H9 (cell line): Measurements from ENCODE around the gene CCDC154. TPM values are rescaled to one million over a fixed set of nuclear protein-coding genes. Genes with fewer than 3 reads are reported as not detected.

Experiments used
- DNase-seq: peaks from one replicate; pipeline ENCODE4 v3.0.0-alpha.2; 2017
- H2AFZ ChIP-seq: one replicate; pipeline ENCODE4 v1.6.1; 2013; ENCODE audit warnings: mild to moderate bottlenecking, low read length, control low read depth, moderate library complexity
- H2AK5ac ChIP-seq: 2 replicates; pipeline ENCODE4 v1.6.1; 2013; ENCODE audit warnings: low read length, control low read depth, mixed read lengths; ENCODE audit not compliant: insufficient read length
- H2BK120ac ChIP-seq: one replicate; pipeline ENCODE4 v1.6.1; 2013; ENCODE audit warnings: low read depth, mild to moderate bottlenecking, low read length, control low read depth, inconsistent platforms; ENCODE audit not compliant: poor library complexity, severe bottlenecking
- H2BK12ac ChIP-seq: 2 replicates; pipeline ENCODE4 v1.6.1; 2013; ENCODE audit warnings: low read length, control low read depth, mixed read lengths, low read depth; ENCODE audit not compliant: insufficient read length
- H2BK15ac ChIP-seq: 2 replicates; pipeline ENCODE4 v1.6.1; 2013; ENCODE audit warnings: low read depth, low read length, control low read depth
- H2BK20ac ChIP-seq: one replicate; pipeline ENCODE4 v1.6.1; 2013; ENCODE audit warnings: low read depth, mild to moderate bottlenecking, low read length, control low read depth, inconsistent platforms; ENCODE audit not compliant: poor library complexity, severe bottlenecking
- H2BK5ac ChIP-seq: 2 replicates; pipeline ENCODE4 v1.6.1; 2013; ENCODE audit warnings: low read length, control low read depth, mixed read lengths; ENCODE audit not compliant: insufficient read length
- H3K14ac ChIP-seq: 2 replicates; pipeline ENCODE4 v1.6.1; 2013; ENCODE audit warnings: low read length, control low read depth; ENCODE audit not compliant: insufficient read depth
- H3K18ac ChIP-seq: 2 replicates; pipeline ENCODE4 v1.6.1; 2013; ENCODE audit warnings: low read depth, mild to moderate bottlenecking, mixed read lengths, low read length, control low read depth; ENCODE audit not compliant: insufficient read length
- H3K23ac ChIP-seq: 2 replicates; pipeline ENCODE4 v1.6.1; 2013; ENCODE audit warnings: low read length, control low read depth, mixed read lengths, low read depth; ENCODE audit not compliant: insufficient read length
- H3K23me2 ChIP-seq: 2 replicates; pipeline ENCODE4 v1.6.1; 2013; ENCODE audit warnings: low read depth, mild to moderate bottlenecking, mixed read lengths, low read length, control low read depth; ENCODE audit not compliant: insufficient read length, poor library complexity, severe bottlenecking
- H3K27ac ChIP-seq: 2 replicates; pipeline ENCODE4 v1.5.1; 2013; ENCODE audit warnings: low read length, control low read depth, mixed read lengths, low read depth; ENCODE audit not compliant: insufficient read length
- H3K27me3 ChIP-seq: 2 replicates; pipeline ENCODE4 v1.6.1; 2013; ENCODE audit warnings: low read length, control low read depth, inconsistent platforms; ENCODE audit not compliant: insufficient read depth
- H3K4ac ChIP-seq: 2 replicates; pipeline ENCODE4 v1.6.1; 2013; ENCODE audit warnings: low read depth, mild to moderate bottlenecking, control low read depth, inconsistent platforms, low read length, moderate library complexity
- H3K4me1 ChIP-seq: 2 replicates; pipeline ENCODE4 v1.6.1; 2013; ENCODE audit warnings: low read length, control low read depth, inconsistent platforms; ENCODE audit not compliant: insufficient read depth
- H3K4me2 ChIP-seq: 2 replicates; pipeline ENCODE4 v1.6.1; 2013; ENCODE audit warnings: low read length, control low read depth, mixed read lengths; ENCODE audit not compliant: insufficient read length, insufficient read depth
- H3K56ac ChIP-seq: 2 replicates; pipeline ENCODE4 v1.6.1; 2013; ENCODE audit warnings: low read depth, mild to moderate bottlenecking, mixed read lengths, low read length, control low read depth; ENCODE audit not compliant: insufficient read length
- H3K79me1 ChIP-seq: 2 replicates; pipeline ENCODE4 v1.6.1; 2013; ENCODE audit warnings: low read depth, mild to moderate bottlenecking, moderate library complexity, low read length, control low read depth, inconsistent platforms; ENCODE audit not compliant: insufficient read depth, poor library complexity, severe bottlenecking
- H3K79me2 ChIP-seq: 2 replicates; pipeline ENCODE4 v1.6.1; 2013; ENCODE audit warnings: low read length, control low read depth, inconsistent platforms; ENCODE audit not compliant: insufficient read depth
- H3K9ac ChIP-seq: 2 replicates; pipeline ENCODE4 v1.6.1; 2013; ENCODE audit warnings: low read length, control low read depth, mixed read lengths; ENCODE audit not compliant: insufficient read length; ENCODE audit errors: extremely low read depth
- H3K9me3 ChIP-seq: one replicate; pipeline ENCODE4 v1.6.1; 2013; ENCODE audit warnings: low read depth, low read length, inconsistent platforms; ENCODE audit not compliant: control insufficient read depth
- H3T11ph ChIP-seq: one replicate; pipeline ENCODE4 v1.6.1; 2013; ENCODE audit warnings: mild to moderate bottlenecking, low read length, control low read depth, inconsistent platforms
- H4K20me1 ChIP-seq: one replicate; pipeline ENCODE4 v1.6.1; 2013; ENCODE audit not compliant: control insufficient read depth, insufficient read length, insufficient read depth
- H4K5ac ChIP-seq: 2 replicates; pipeline ENCODE4 v1.6.1; 2013; ENCODE audit warnings: low read depth, mild to moderate bottlenecking, mixed read lengths, low read length, control low read depth; ENCODE audit not compliant: insufficient read length
- H4K8ac ChIP-seq: replicated peaks from 2 replicates; pipeline ENCODE4 v1.6.1; 2013; ENCODE audit warnings: low read length, control low read depth, mixed read lengths, low read depth; ENCODE audit not compliant: insufficient read length
- H4K91ac ChIP-seq: 2 replicates; pipeline ENCODE4 v1.6.1; 2013; ENCODE audit warnings: low read depth, mild to moderate bottlenecking, moderate library complexity, mixed read lengths, low read length, control low read depth; ENCODE audit not compliant: insufficient read length
- H3K27ac Mint-ChIP-seq, 3 experiments: 2 replicates in 2 of 3; 3 replicates in 1 of 3; pipeline ENCODE4 v1.8.0; 2020 to 2021; ENCODE audit warnings: mixed read lengths in 3 of 3, mild to moderate bottlenecking in 1 of 3, moderate library complexity in 1 of 3
- H3K27me3 Mint-ChIP-seq: 2 replicates; pipeline ENCODE4 v1.8.0; 2021; ENCODE audit warnings: low read depth, mild to moderate bottlenecking, moderate library complexity, mixed read lengths
- H3K36me3 Mint-ChIP-seq, 3 experiments: 2 replicates in 2 of 3; 3 replicates in 1 of 3; pipeline ENCODE4 v1.8.0; 2020 to 2021; ENCODE audit warnings: low read depth in 3 of 3, mixed read lengths in 3 of 3; ENCODE audit not compliant: insufficient read depth in 1 of 3
- H3K4me1 Mint-ChIP-seq, 2 experiments: 2 replicates each; pipeline ENCODE4 v1.8.0; 2020; ENCODE audit warnings: mixed read lengths in 2 of 2
- H3K4me3 Mint-ChIP-seq, 2 experiments: 2 replicates in 1 of 2; 3 replicates in 1 of 2; pipeline ENCODE4 v1.8.0; 2020 to 2021; ENCODE audit warnings: mild to moderate bottlenecking in 2 of 2, mixed read lengths in 2 of 2, moderate library complexity in 1 of 2
- H3K9me3 Mint-ChIP-seq, 2 experiments: 2 replicates in 1 of 2; 3 replicates in 1 of 2; pipeline ENCODE4 v1.8.0; 2020; ENCODE audit warnings: mild to moderate bottlenecking in 2 of 2, mixed read lengths in 2 of 2, moderate library complexity in 1 of 2
- WGBS: extraction: QIAGEN DNeasy Blood & Tissue Kit; methylation state at CpG from one replicate; pipeline ENCODE4 v1.1.7; 2013; ENCODE audit warnings: missing lambda C conversion rate, low lambda C conversion rate, mixed read lengths; ENCODE audit not compliant: insufficient read length; ENCODE audit errors: extremely low coverage; 5-methylcytosine and 5-hydroxymethylcytosine counted together
- total RNA-seq: library from RNA; stranded (reverse); gene quantifications from 2 replicates; pipeline ENCODE4 v1.2.1, GENCODE V29; 2021
- TF ChIP-seq, protein P1 (sequence below): fragments of 200-600 bp; sonication (generic); conservative IDR thresholded peaks from 3 replicates; pipeline ENCODE4 v1.8.0; 2021; ENCODE audit warnings: antibody characterized with exemption, mild to moderate bottlenecking

Gene CCDC154
- total RNA-seq, 1 experiment from 2014 or later = 1.3 TPM

- Mint-ChIP-seq H3K4me1 (peaks cover 6 to 12% of the 10 kb centered on the region in 2 experiments), H3K4me3 (no peak overlapping the region), H3K36me3 (peaks cover 0 to 2% (median 0%) of the 10 kb centered on the region in 3 experiments; a peak in 3 of 7 replicates), H3K27ac (no peak overlapping the region), H3K9me3 (peaks cover 19 to 33% of the 10 kb centered on the region in 2 experiments), H3K27me3 (peaks cover 43% of the 10 kb centered on the region)
- Histone ChIP-seq H3K56ac (no peak overlapping the region), H3K23me2 (peaks cover 11% of the 10 kb centered on the region), H3K4me2 (no peak overlapping the region), H2AK5ac (no peak overlapping the region), H3K79me2 (peaks cover 6% of the 10 kb centered on the region; the same call in 1 of the 2 replicates), H2AFZ (no peak overlapping the region), H3K9ac (no peak overlapping the region), H4K5ac (no peak overlapping the region), H4K20me1 (no peaks in the 10 kb centered on the region), H2BK20ac (no peak overlapping the region), H3K18ac (no peak overlapping the region), H3K79me1 (peaks cover 7% of the 10 kb centered on the region), H3K14ac (no peak overlapping the region), H3K4me1 (peaks cover 4% of the 10 kb centered on the region), H3K23ac (no peak overlapping the region), H2BK12ac (no peak overlapping the region), H3K4ac (no peak overlapping the region), H2BK120ac (no peak overlapping the region), H3K27ac (no peak overlapping the region), H4K8ac (no peak overlapping the region), H3T11ph (no peak overlapping the region), H4K91ac (no peak overlapping the region), H2BK5ac (no peak overlapping the region), H2BK15ac (no peak overlapping the region), H3K27me3 (no peaks in the 10 kb centered on the region), H3K9me3 (peaks cover 8% of the 10 kb centered on the region)
- TF ChIP-seq, protein P1, sequence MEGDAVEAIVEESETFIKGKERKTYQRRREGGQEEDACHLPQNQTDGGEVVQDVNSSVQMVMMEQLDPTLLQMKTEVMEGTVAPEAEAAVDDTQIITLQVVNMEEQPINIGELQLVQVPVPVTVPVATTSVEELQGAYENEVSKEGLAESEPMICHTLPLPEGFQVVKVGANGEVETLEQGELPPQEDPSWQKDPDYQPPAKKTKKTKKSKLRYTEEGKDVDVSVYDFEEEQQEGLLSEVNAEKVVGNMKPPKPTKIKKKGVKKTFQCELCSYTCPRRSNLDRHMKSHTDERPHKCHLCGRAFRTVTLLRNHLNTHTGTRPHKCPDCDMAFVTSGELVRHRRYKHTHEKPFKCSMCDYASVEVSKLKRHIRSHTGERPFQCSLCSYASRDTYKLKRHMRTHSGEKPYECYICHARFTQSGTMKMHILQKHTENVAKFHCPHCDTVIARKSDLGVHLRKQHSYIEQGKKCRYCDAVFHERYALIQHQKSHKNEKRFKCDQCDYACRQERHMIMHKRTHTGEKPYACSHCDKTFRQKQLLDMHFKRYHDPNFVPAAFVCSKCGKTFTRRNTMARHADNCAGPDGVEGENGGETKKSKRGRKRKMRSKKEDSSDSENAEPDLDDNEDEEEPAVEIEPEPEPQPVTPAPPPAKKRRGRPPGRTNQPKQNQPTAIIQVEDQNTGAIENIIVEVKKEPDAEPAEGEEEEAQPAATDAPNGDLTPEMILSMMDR = no peak
- DNase-seq = no peak
- WGBS = no CpG with 5 or more reads among the region's 10 CpGs
These were observed 32.7 kb upstream of the CCDC154 start for GRCh38 chr16:1477033-1477432.
